Measurements from ENCODE around the gene CAMK2A. TPM values are rescaled to one million over a fixed set of nuclear protein-coding genes. Genes with fewer than 3 reads are reported as not detected.
A peak's percentile ranks its signal among the peaks of the same experiment; 100 is the strongest.

The CAMK2A gene
- total and polyA plus RNA-seq, 2 of the 4 experiments (the other 2 are of a cell fraction) = 0.18 to 0.19 TPM

DNA sequence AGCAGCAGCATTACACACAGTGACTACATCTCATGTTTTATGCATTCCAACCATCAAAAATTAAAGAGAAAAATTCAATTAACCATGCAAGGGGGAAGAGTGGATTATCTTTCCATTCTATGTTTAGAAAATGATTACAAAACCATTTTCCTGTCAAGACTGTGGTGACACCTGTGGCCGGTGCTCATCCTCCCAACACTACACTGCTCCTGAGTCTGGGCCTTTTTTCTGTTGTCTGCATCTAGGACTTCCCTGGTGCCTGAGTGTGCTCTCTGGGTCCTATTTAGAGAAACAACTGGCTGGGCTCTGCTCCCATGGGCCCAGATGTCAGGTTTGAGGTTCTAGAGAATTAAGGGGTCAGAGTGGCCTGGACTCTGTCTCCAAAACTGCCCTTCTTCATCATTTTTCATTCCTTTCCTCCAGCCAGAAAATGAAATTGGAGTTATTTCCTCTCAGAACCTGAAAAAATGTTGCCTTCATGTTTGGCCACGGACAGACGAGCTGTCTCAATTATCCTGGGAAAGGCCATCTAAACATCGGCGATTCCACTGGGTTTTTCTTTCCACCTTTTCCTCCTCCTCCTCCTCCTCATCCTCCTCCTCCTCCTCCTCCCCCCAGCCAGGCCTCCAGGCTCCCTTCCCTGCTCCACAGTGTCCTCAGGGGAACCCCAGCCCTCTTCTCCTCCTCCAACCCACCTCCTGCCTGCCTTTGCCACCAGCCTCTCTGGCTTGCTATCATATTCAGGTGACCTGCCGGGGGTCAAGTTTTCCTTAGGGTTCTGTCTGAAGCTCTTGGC is 24.5 kb upstream of the CAMK2A start:
- H4K5ac ChIP-seq (ENCODE audit: low read depth, low read length) = no peak overlapping the region
- no peak overlapping the region for H2AK9ac ChIP-seq (replicated peaks; ENCODE audit: low read depth, low read length, poor library complexity)
- no TSS peak for BruUV-seq (replicated peaks)
- peaks cover 0 to 5% of the 10 kb centered on the region in 2 experiments; a peak in 2 of 4 replicates for H3K79me1 ChIP-seq (ENCODE audit: low read depth in 1 of 2, low read length in 2 of 2)
- no peak overlapping the region for H3K9ac ChIP-seq (ENCODE audit: low read depth, low read length)
- dilution Hi-C loops (cut with HindIII; ENCODE audit: low sequenced_read_pairs, unreplicated experiment) (no loop called here), in situ Hi-C loops (cut with MboI; ENCODE audit: low sequenced_read_pairs) (no loop called here), intact Hi-C loops (cut with micrococcal nuclease) (no loop called here)
- no peaks in the 10 kb centered on the region for H3K27me3 ChIP-seq (ENCODE audit: control insufficient read depth, insufficient read depth, low read length)
- H3K23ac ChIP-seq (ENCODE audit: low read depth, low read length) = 0 out of 2 replicates have a peak overlapping the region, but pooled peaks have one; percentile 7
- no peak overlapping the region for H3K4me2 ChIP-seq (ENCODE audit: low read depth, low read length)
- peak overlapping the region; percentile 55 for H3K4ac ChIP-seq (ENCODE audit: low read depth, low read length)
- 64% methylated on average over 2 of the region's 6 CpGs; no CpG with 5 or more reads in 1 of the 2 experiments for WGBS, 2 experiments (ENCODE audit: extremely low coverage in 2 of 2, insufficient read length in 1 of 2)
- no peak overlapping the region for H3K4me3 ChIP-seq (ENCODE audit: insufficient read depth, low read depth, low read length)
- peak overlapping the region; percentile 57; the same call in 1 of the 2 replicates for H2AK5ac ChIP-seq (ENCODE audit: low read depth, low read length)
- H3K27ac ChIP-seq (ENCODE audit: insufficient read depth, low read length) = peak overlapping the region; percentile 17
- H3K14ac ChIP-seq (replicated peaks; ENCODE audit: low read depth, low read length) = peak overlapping the region; percentile 37; the same call in 1 of the 2 replicates
- peak overlapping the region; percentile 68; the same call in 1 of the 3 replicates for H2BK15ac ChIP-seq (ENCODE audit: low read depth, low read length)
- no peak overlapping the region for H2AFZ ChIP-seq (replicated peaks; ENCODE audit: low read length, poor library complexity)
- peak overlapping the region; percentile 16 for H2BK5ac ChIP-seq (ENCODE audit: low read depth, low read length, poor library complexity, severe bottlenecking)
- CTCF ChIA-PET = interaction anchor here (0.6 kb wide), 1 partner anchor 337 kb away, joined by 3 read pairs; no protein-coding TSS in a partner anchor
- H3K36me3 ChIP-seq (ENCODE audit: control insufficient read depth, insufficient read depth, low read length) = no peaks in the 10 kb centered on the region
- peak overlapping the region in 1 of 2 experiments; percentile 17; a peak in 1 of 4 replicates for H4K8ac ChIP-seq (ENCODE audit: low read depth in 2 of 2, low read length in 2 of 2)
- H3K9me3 ChIP-seq (ENCODE audit: control insufficient read depth, insufficient read depth, low read length) = no peaks in the 10 kb centered on the region
- POLR2A ChIA-PET (ENCODE audit: unreplicated experiment) = no interaction called here
- H3K18ac ChIP-seq (ENCODE audit: low read depth, low read length) = peak overlapping the region; percentile 17; the same call in 1 of the 2 replicates
- no peak for TF ChIP-seq MXI1 (IDR thresholded peaks at IDR 0.05; ENCODE audit: borderline replicate concordance, low read depth, low read length)
- H4K20me1 ChIP-seq (ENCODE audit: insufficient read depth, low read length) = peaks cover 5% of the 10 kb centered on the region; the same call in 1 of the 2 replicates
- DNase-seq = no peak
- H3K9me1 ChIP-seq (ENCODE audit: insufficient read depth, low read length) = peaks cover 35% of the 10 kb centered on the region
- peaks cover 29% of the 10 kb centered on the region for H3K4me1 ChIP-seq (ENCODE audit: control insufficient read depth, insufficient read depth, low read length)
- H4K91ac ChIP-seq (ENCODE audit: insufficient read depth, low read depth, low read length) = peak overlapping the region; percentile 22; the same call in 1 of the 2 replicates
- ATAC-seq (ENCODE audit: low read depth) = no peak
- peak overlapping the region; percentile 52; the same call in 1 of the 2 replicates for H2BK120ac ChIP-seq (ENCODE audit: low read depth, low read length)
- H3K56ac ChIP-seq (ENCODE audit: extremely low read depth, insufficient read depth, low read length) = no peak overlapping the region
- H2BK20ac ChIP-seq (ENCODE audit: low read depth, low read length) = peak overlapping the region; percentile 70

Measured in IMR-90 (cell line).